ENCODE results near the gene AKT1. TPM values are rescaled to one million over a fixed set of nuclear protein-coding genes. Genes with fewer than 3 reads are reported as not detected.

AKT1 gene
- total and polyA plus RNA-seq, 2 of the 13 experiments (the other 11 are each of a cell fraction or from before 2014, with no cell fraction given), result 96.2 to 116 TPM

- peak; percentile 35; the same call in 1 of the 2 replicates for TF ChIP-seq E2F1 (CRISPR knock-in tag; IDR thresholded peaks at IDR 0.05)
- no peak; the same call in 1 of the 2 replicates for TF ChIP-seq BORCS8-MEF2B (CRISPR knock-in tag; IDR thresholded peaks at IDR 0.05)
- TF ChIP-seq TARDBP (CRISPR knock-in tag; IDR thresholded peaks at IDR 0.05), result 0 out of 2 replicates have a peak, but pooled peaks have one; percentile 32
- TF ChIP-seq ZNF280B (CRISPR knock-in tag; IDR thresholded peaks at IDR 0.05; ENCODE audit: borderline replicate concordance), result no peak
- TF ChIP-seq POGK (CRISPR knock-in tag; conservative IDR thresholded peaks at IDR 0.05), result no peak
- TF ChIP-seq ZNF350 (CRISPR knock-in tag; IDR thresholded peaks at IDR 0.05; ENCODE audit: borderline replicate concordance, low read depth), result 0 out of 2 replicates have a peak, but pooled peaks have one; percentile 31
- peak; percentile 46; the same call in 1 of the 2 replicates for TF ChIP-seq ZNF639 (CRISPR knock-in tag; conservative IDR thresholded peaks at IDR 0.05)
- peak; percentile 66; the same call in 1 of the 2 replicates for TF ChIP-seq ZNF790 (CRISPR knock-in tag; IDR thresholded peaks at IDR 0.05; ENCODE audit: borderline replicate concordance)
- 0 out of 2 replicates have a peak, but pooled peaks have one; percentile 3 for TF ChIP-seq BHLHE40 (IDR thresholded peaks at IDR 0.05; ENCODE audit: low read length)
- TF ChIP-seq CREB1 (IDR thresholded peaks at IDR 0.05), result 0 out of 2 replicates have a peak, but pooled peaks have one; percentile 11
- no peak for TF ChIP-seq CREB1 (CRISPR knock-in tag; IDR thresholded peaks at IDR 0.05)
- TF ChIP-seq ZNF567 (CRISPR knock-in tag; IDR thresholded peaks at IDR 0.05; ENCODE audit: borderline replicate concordance), result no peak
- TF ChIP-seq ZSCAN21 (CRISPR knock-in tag; IDR thresholded peaks at IDR 0.05; ENCODE audit: borderline replicate concordance), result peak; percentile 39; the same call in 1 of the 2 replicates
- 0 out of 2 replicates have a peak, but pooled peaks have one; percentile 8 for TF ChIP-seq ATF3 (CRISPR knock-in tag; IDR thresholded peaks at IDR 0.05)
- peak; percentile 71; the same call in 1 of the 2 replicates for TF ChIP-seq THYN1 (CRISPR knock-in tag; IDR thresholded peaks at IDR 0.05; ENCODE audit: borderline replicate concordance, low read depth)
- TF ChIP-seq ZNF414 (CRISPR knock-in tag; IDR thresholded peaks at IDR 0.05), result peak; percentile 53; the same call in 1 of the 2 replicates
- peak; percentile 61 for TF ChIP-seq HIVEP1 (CRISPR knock-in tag; IDR thresholded peaks at IDR 0.05)
- TF ChIP-seq IKZF1 (IDR thresholded peaks at IDR 0.05), result no peak
- TF ChIP-seq ZNF367 (CRISPR knock-in tag; IDR thresholded peaks at IDR 0.05; ENCODE audit: borderline replicate concordance), result no peak
- TF ChIP-seq SOX13 (IDR thresholded peaks at IDR 0.05), result no peak
- no peak for TF ChIP-seq SOX13 (CRISPR knock-in tag; conservative IDR thresholded peaks at IDR 0.05 in 1 of 2, IDR thresholded peaks at IDR 0.05 in 1 of 2)
- TF ChIP-seq ZNF619 (CRISPR knock-in tag; IDR thresholded peaks at IDR 0.05), result 0 out of 2 replicates have a peak, but pooled peaks have one; percentile 61
These were observed 5.4 kb upstream of the AKT1 start, which contains the start of gene ZBTB42 (continued) for GRCh38 chr14:104800771-104801519.
